ENCODE data around the gene GYPE.
"Not testable (repeated sequence)": the region's sequence is repeated elsewhere in the genome, so short reads cannot be mapped to it uniquely, and the experiment has no call there.

Gene GYPE

DNA sequence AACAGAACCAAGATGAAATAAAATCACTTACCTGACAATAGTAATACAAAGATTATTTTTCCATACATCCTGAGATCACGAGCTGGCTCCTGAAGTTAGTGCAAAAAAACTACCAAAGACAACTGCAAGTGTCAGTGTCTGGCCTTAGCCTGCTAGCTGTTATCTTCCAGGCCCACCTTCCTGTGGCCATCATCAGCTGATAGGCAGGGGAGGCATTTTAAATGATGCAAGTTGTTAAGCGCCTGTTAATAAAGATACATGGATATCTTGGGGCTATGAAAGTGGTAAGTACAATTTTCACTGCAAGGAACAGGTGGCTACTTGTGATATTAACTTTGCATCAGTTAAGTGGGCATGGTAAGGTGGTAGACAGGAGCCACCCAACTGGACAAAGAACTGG, at the start of gene GYPE:
Gene GYPE, minus strand, starts transcription at position 120 of the 400 bp plus-strand sequence. Its CDS starts 52 bp downstream, at position 68.
- not testable (repeated sequence) for H3K27ac ChIP-seq (ENCODE audit: poor library complexity, severe bottlenecking); H3K9me3 ChIP-seq (ENCODE audit: severe bottlenecking); H3K4me1 ChIP-seq (ENCODE audit: insufficient read depth, poor library complexity, severe bottlenecking); H3K36me3 ChIP-seq (ENCODE audit: low read depth); ATAC-seq (ENCODE audit: low read depth); H3K27me3 ChIP-seq (ENCODE audit: insufficient read depth, poor library complexity, severe bottlenecking); DNase-seq (ENCODE audit: low spot score); H3K4me3 ChIP-seq (ENCODE audit: severe bottlenecking)

- not testable (repeated sequence) for H3K4me1 ChIP-seq (ENCODE audit: insufficient read depth, poor library complexity, severe bottlenecking); H3K4me3 ChIP-seq (ENCODE audit: severe bottlenecking); H3K27me3 ChIP-seq (ENCODE audit: insufficient read depth, poor library complexity, severe bottlenecking); ATAC-seq (ENCODE audit: low read depth); H3K9me3 ChIP-seq (ENCODE audit: severe bottlenecking); DNase-seq (ENCODE audit: low spot score); H3K27ac ChIP-seq (ENCODE audit: poor library complexity, severe bottlenecking); H3K36me3 ChIP-seq (ENCODE audit: low read depth)
Observed at GRCh38 chr4:143951458-143951972, 46.2 kb upstream of the GYPE start.

DNA sequence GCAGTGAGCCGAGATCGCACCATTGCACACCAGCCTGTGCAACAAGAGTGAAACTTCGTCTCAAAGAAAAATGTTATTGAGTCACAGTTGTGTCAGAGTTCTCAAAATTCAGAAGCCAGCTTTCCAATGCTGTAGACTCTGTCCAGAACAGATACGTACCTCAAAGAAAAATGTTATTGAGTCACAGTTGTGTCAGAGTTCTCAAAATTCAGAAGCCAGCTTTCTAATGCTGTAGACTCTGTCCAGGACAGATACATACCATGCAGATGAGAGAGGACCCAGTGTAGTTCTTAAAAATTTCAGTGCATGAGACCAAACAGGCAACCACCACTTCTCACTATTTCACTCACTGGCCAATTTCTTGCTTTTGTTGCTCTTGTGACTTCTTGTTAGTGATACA, 45.6 kb upstream of the GYPE start:
- not testable (repeated sequence) for H3K4me3 ChIP-seq (ENCODE audit: severe bottlenecking); H3K9me3 ChIP-seq (ENCODE audit: severe bottlenecking)

GRCh38 chr4:143950185-143950584, 44.8 kb upstream of the GYPE start:
- not testable (repeated sequence) for DNase-seq (ENCODE audit: low spot score); ATAC-seq (ENCODE audit: low read depth)

More for the DNA sequence above, 45.6 kb upstream of the GYPE start:
- not testable (repeated sequence) for H3K4me1 ChIP-seq (ENCODE audit: insufficient read depth, poor library complexity, severe bottlenecking); ATAC-seq (ENCODE audit: low read depth); DNase-seq (ENCODE audit: low spot score); H3K27ac ChIP-seq (ENCODE audit: poor library complexity, severe bottlenecking); H3K36me3 ChIP-seq (ENCODE audit: low read depth); H3K27me3 ChIP-seq (ENCODE audit: insufficient read depth, poor library complexity, severe bottlenecking)

GRCh38 chr4:143947493-143947892, 42.1 kb upstream of the GYPE start:
- not testable (repeated sequence) for ATAC-seq (ENCODE audit: low read depth); H3K27ac ChIP-seq (ENCODE audit: poor library complexity, severe bottlenecking); H3K27me3 ChIP-seq (ENCODE audit: insufficient read depth, poor library complexity, severe bottlenecking)

More at GRCh38 chr4:143950185-143950584, 44.8 kb upstream of the GYPE start:
- not testable (repeated sequence) for H3K27ac ChIP-seq (ENCODE audit: poor library complexity, severe bottlenecking); H3K27me3 ChIP-seq (ENCODE audit: insufficient read depth, poor library complexity, severe bottlenecking); H3K4me1 ChIP-seq (ENCODE audit: insufficient read depth, poor library complexity, severe bottlenecking); H3K36me3 ChIP-seq (ENCODE audit: low read depth); H3K4me3 ChIP-seq (ENCODE audit: severe bottlenecking); H3K9me3 ChIP-seq (ENCODE audit: severe bottlenecking)

GRCh38 chr4:143940708-143941107, 35.3 kb upstream of the GYPE start:
- not testable (repeated sequence) for DNase-seq (ENCODE audit: low spot score); H3K27me3 ChIP-seq (ENCODE audit: insufficient read depth, poor library complexity, severe bottlenecking); ATAC-seq (ENCODE audit: low read depth); H3K27ac ChIP-seq (ENCODE audit: poor library complexity, severe bottlenecking); H3K9me3 ChIP-seq (ENCODE audit: severe bottlenecking); H3K4me1 ChIP-seq (ENCODE audit: insufficient read depth, poor library complexity, severe bottlenecking); H3K36me3 ChIP-seq (ENCODE audit: low read depth); H3K4me3 ChIP-seq (ENCODE audit: severe bottlenecking)

More at GRCh38 chr4:143947493-143947892, 42.1 kb upstream of the GYPE start:
- not testable (repeated sequence) for H3K9me3 ChIP-seq (ENCODE audit: severe bottlenecking); H3K4me1 ChIP-seq (ENCODE audit: insufficient read depth, poor library complexity, severe bottlenecking); DNase-seq (ENCODE audit: low spot score); H3K4me3 ChIP-seq (ENCODE audit: severe bottlenecking); H3K36me3 ChIP-seq (ENCODE audit: low read depth)

DNA sequence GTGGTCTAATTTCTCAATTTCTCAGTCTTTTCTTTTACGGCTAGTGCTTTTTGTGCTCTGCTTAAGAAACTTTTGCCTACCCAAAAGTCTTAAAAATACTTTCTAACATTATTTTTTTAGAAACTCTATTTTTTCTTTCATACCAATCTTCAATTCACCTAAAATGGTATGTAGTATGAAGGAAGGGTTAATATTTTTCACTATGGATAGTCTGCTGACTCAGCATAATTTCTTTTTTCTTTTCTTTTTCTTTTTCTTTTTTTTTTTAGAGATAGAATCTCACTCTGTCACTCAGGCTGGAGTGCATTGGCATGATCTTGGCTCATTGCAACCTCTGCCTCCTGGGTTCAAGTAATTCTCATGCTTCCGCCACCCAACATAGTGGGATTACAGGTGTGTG, 34.2 kb upstream of the GYPE start:
- DNase-seq (ENCODE audit: low spot score) (no peak), ATAC-seq (ENCODE audit: low read depth) (no peak)

GRCh38 chr4:143938890-143939289, 33.5 kb upstream of the GYPE start:
- H3K4me3 ChIP-seq (ENCODE audit: severe bottlenecking); H3K36me3 ChIP-seq (ENCODE audit: low read depth); H3K27ac ChIP-seq (ENCODE audit: poor library complexity, severe bottlenecking); DNase-seq (ENCODE audit: low spot score); H3K4me1 ChIP-seq (ENCODE audit: insufficient read depth, poor library complexity, severe bottlenecking); H3K9me3 ChIP-seq (ENCODE audit: severe bottlenecking); H3K27me3 ChIP-seq (ENCODE audit: insufficient read depth, poor library complexity, severe bottlenecking); ATAC-seq (ENCODE audit: low read depth): not testable (repeated sequence)

More for the DNA sequence above, 34.2 kb upstream of the GYPE start:
- Histone ChIP-seq H3K4me1 (ENCODE audit: insufficient read depth, poor library complexity, severe bottlenecking) (no peaks in the 10 kb centered on the region), H3K36me3 (ENCODE audit: low read depth) (no peaks in the 10 kb centered on the region), H3K27ac (ENCODE audit: poor library complexity, severe bottlenecking) (no peak overlapping the region), H3K4me3 (ENCODE audit: severe bottlenecking) (no peak overlapping the region), H3K27me3 (ENCODE audit: insufficient read depth, poor library complexity, severe bottlenecking) (no peaks in the 10 kb centered on the region), H3K9me3 (ENCODE audit: severe bottlenecking) (no peaks in the 10 kb centered on the region)
- no peak for TF ChIP-seq CTCF (IDR thresholded peaks at IDR 0.05; ENCODE audit: poor library complexity, severe bottlenecking)

Data from RWPE2 (cell line).